GM10266 (cell line): ENCODE measurements around the gene TMEM170A.
A peak's percentile ranks its signal among the peaks of the same experiment; 100 is the strongest.

Source experiments
- DNase-seq: peaks from one replicate; pipeline ENCODE4 v3.0.0; 2012; ENCODE audit errors: extremely low spot score
- CTCF ChIP-seq: IDR thresholded peaks from 2 replicates; pipeline ENCODE4 v1.5.1; 2012; ENCODE audit warnings: mild to moderate bottlenecking, low read depth; ENCODE audit not compliant: control insufficient read depth, insufficient read depth; ENCODE audit errors: missing control alignments

Gene TMEM170A

DNA sequence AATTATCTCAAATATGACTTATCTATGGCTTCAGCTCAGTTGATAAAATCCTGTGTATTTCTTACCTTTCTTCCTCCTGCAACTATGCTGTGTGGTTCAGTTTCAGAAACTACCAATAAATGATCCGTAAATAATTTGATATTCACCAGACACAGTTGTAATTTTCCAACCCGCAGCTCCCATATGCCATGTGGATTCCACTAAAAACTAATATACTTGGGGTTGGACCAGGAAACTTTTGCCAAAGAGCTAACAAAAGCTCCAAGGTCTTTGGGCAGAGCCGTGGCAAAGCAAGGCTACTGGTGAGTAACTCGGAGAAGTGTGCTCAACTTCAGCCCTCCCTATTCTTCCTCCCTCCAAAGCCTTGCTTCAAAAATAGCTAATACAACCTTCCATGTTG, 33.1 kb upstream of the TMEM170A start:
- TF ChIP-seq CTCF = no peak
- DNase-seq = no peak

DNA sequence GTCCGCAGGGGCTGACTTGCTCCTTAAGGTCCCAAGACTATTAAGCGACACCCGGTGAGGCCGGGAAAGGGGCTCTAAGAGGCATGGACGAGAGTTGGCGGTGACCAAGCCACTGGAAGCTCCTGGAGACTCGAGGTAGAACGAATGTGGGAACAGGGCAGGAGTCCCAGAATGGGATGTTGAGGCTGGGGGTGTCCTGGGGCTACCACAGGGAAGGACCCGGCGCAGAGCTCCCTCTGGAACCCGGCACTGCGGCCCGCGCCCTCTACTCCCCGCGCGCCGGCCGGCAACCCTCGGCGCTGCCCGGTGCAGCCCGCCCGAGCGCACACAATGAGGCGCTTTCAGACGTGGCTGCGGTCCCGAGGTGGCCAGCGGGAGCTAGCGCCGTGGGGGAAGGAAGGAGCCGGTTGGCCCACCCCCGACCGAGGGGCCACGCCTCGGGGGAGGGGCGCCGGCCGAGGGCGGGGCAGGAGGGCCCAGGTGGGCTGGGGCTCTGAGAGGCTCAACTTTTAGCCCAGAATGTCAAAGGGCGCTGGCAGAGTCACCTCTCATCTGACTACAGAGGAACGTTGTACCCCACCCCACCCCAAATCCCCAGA, 30.7 kb upstream of the TMEM170A start, which contains the start of gene CHST6:
CHST6 (minus strand) TSS at position 366 of the 599 bp plus-strand sequence. CDS start 15,613 bp downstream, outside the sequence.
- TF ChIP-seq CTCF = peak; percentile 0
- DNase-seq = peak; percentile 82

- no peak for DNase-seq
- TF ChIP-seq CTCF = no peak
Observed at GRCh38 chr16:75494661-75495075, 30.2 kb upstream of the TMEM170A start.

DNA sequence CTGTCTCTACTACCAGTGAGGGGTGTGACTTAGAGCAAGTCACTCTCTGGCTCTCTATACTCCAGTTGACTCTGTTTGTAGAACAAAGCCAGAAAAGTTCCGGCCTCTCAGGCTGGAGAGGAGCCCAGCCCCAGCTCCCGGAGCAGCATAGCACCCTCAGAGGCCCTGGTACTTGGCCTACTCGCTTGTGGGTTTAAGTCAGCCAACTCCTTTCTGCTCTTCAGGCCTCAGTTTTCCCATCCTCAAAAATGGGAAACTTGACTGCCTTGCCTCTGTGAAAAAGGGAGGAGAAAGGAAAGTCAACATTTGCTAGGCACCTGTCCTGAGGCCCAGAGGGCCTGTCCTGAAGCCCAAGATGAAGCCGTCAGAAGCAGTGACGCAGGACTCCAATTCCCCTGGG, 29.7 kb upstream of the TMEM170A start:
- no peak for TF ChIP-seq CTCF
- DNase-seq = no peak

DNA sequence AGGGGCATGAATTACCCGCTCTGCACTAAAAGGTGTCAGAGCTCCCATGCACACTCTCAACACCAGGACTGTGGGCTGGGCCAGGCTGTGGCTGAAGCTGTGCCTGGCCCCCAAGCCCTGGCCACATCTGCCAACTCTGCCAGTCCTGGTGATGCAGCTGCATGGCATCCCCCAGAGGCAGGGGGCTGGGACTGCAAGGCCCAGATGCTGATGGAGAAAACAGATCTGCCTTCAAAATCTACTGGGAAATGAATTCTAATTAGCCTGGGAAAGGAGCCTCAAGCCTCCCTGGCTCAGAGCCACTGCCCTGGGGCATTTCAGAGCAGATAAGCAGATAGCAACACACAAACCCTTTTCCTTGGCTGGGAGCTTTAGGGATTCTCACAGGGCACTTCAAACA, 27.4 kb upstream of the TMEM170A start:
- peak; percentile 18 for TF ChIP-seq CTCF
- DNase-seq = no peak

GRCh38 chr16:75488322-75488721, 23.8 kb upstream of the TMEM170A start:
- TF ChIP-seq CTCF = no peak
- no peak for DNase-seq

DNA sequence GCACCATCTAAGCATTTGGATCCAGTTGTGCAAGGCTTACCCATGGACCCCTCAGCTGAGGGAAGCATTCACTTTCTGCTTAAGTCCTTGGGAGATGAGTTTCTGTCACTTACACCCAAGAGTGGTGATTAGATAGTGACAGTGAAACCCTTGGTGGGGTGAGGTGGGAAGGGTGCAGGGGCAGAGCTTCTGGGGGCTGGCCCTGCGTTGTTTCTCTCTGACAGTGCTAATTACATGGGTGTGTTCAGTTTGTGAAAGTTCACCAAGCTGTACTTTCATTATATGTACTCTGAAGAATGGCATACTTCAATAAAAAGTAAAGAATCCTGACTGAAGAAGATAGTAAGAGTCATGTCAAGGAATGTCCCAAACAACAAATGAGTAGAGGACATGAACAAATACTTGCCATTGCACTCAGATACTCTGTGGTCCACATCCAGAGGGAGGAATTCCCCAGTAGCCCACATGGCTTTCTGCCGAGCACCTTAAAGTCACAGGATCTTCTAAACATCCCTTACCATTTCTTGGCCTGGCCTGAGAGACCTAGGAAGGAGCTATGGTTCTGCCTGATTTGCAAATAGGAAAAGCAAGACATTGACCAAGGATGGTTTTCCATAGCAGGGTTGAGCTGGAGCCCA, 22.3 kb upstream of the TMEM170A start:
- peak; percentile 71 for DNase-seq
- TF ChIP-seq CTCF = no peak
